IMR-90 (cell line): ENCODE measurements around the gene ELMO1.

Experiments used
- BHLHE40 ChIP-seq: fragments of 150-350 bp; IDR thresholded peaks from 2 replicates; pipeline ENCODE4 v1.6.1; 2016; ENCODE audit warnings: mild to moderate bottlenecking, low read depth, low read length
- CHD1 ChIP-seq: IDR thresholded peaks from 2 replicates; pipeline ENCODE4 v1.6.1; 2012; ENCODE audit warnings: low read depth, low read length, improper control_type of control experiment
- ELK1 ChIP-seq: fragments of 150-350 bp; IDR thresholded peaks from 2 replicates; pipeline ENCODE4 v1.6.1; 2016; ENCODE audit warnings: low read depth, mild to moderate bottlenecking, low read length, moderate library complexity, borderline replicate concordance
- FOS ChIP-seq: fragments of 150-350 bp; IDR thresholded peaks from 2 replicates; pipeline ENCODE4 v1.6.1; 2016; ENCODE audit warnings: low read depth, low read length
- MAFK ChIP-seq: IDR thresholded peaks from 2 replicates; pipeline ENCODE4 v1.6.1; 2012; ENCODE audit warnings: low read depth, low read length, improper control_type of control experiment
- MAZ ChIP-seq: IDR thresholded peaks from 2 replicates; pipeline ENCODE4 v1.6.1; 2012; ENCODE audit warnings: low read depth, mild to moderate bottlenecking, low read length, improper control_type of control experiment, moderate library complexity, borderline replicate concordance
- MXI1 ChIP-seq: IDR thresholded peaks from 2 replicates; pipeline ENCODE4 v1.6.1; 2012; ENCODE audit warnings: low read depth, mild to moderate bottlenecking, low read length, moderate library complexity, borderline replicate concordance
- POLR2A ChIP-seq: IDR thresholded peaks from 2 replicates; pipeline ENCODE4 v1.6.1; 2012; ENCODE audit warnings: mild to moderate bottlenecking, low read depth, low read length
- RAD21 ChIP-seq: IDR thresholded peaks from 2 replicates; pipeline ENCODE4 v1.6.1; 2012; ENCODE audit warnings: low read length, improper control_type of control experiment
- RCOR1 ChIP-seq: IDR thresholded peaks from 2 replicates; pipeline ENCODE4 v1.6.1; 2012; ENCODE audit warnings: mild to moderate bottlenecking, low read length, improper control_type of control experiment; ENCODE audit not compliant: insufficient replicate concordance
- RFX5 ChIP-seq: IDR thresholded peaks from 2 replicates; pipeline ENCODE4 v1.8.0; 2012; ENCODE audit warnings: low read depth, mild to moderate bottlenecking, low read length, moderate library complexity
- SMC3 ChIP-seq: fragments of 150-350 bp; IDR thresholded peaks from 2 replicates; pipeline ENCODE4 v1.6.1; 2016; ENCODE audit warnings: low read depth, mild to moderate bottlenecking, antibody characterized with exemption, low read length, moderate library complexity
- USF2 ChIP-seq: fragments of 150-350 bp; IDR thresholded peaks from 2 replicates; pipeline ENCODE4 v1.6.1; 2017; ENCODE audit warnings: mild to moderate bottlenecking, antibody characterized with exemption, low read length, low read depth
- TF ChIP-seq, protein P1 (sequence below): conservative IDR thresholded peaks from 2 replicates; pipeline ENCODE4 v1.5.1; 2012; ENCODE audit warnings: mild to moderate bottlenecking, low read depth, low read length, improper control_type of control experiment

- TF ChIP-seq POLR2A (no peak), RAD21 (no peak), RFX5 (no peak), MXI1 (no peak), MAFK (no peak), MAZ (no peak), SMC3 (no peak), CHD1 (no peak), FOS (no peak), USF2 (no peak), BHLHE40 (no peak), ELK1 (no peak), RCOR1 (no peak)
- TF ChIP-seq, protein P1, sequence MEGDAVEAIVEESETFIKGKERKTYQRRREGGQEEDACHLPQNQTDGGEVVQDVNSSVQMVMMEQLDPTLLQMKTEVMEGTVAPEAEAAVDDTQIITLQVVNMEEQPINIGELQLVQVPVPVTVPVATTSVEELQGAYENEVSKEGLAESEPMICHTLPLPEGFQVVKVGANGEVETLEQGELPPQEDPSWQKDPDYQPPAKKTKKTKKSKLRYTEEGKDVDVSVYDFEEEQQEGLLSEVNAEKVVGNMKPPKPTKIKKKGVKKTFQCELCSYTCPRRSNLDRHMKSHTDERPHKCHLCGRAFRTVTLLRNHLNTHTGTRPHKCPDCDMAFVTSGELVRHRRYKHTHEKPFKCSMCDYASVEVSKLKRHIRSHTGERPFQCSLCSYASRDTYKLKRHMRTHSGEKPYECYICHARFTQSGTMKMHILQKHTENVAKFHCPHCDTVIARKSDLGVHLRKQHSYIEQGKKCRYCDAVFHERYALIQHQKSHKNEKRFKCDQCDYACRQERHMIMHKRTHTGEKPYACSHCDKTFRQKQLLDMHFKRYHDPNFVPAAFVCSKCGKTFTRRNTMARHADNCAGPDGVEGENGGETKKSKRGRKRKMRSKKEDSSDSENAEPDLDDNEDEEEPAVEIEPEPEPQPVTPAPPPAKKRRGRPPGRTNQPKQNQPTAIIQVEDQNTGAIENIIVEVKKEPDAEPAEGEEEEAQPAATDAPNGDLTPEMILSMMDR: no peak
Observed at GRCh38 chr7:37150180-37150579, 298.5 kb downstream of the ELMO1 start.
